Stimulated activated CD8-positive, alpha-beta memory T cell treated with anti-CD3 and anti-CD28 coated beads, Interleukin-7, amount 100 ng/mL, for 48 hours (primary cell): ENCODE results near the gene MGAT3.

Experiments
- DNase-seq, 2 donors: peaks; one replicate each; pipeline ENCODE4 v3.0.0-alpha.2; 2020; ENCODE audit warnings: low read depth in 1 of 2; ENCODE audit errors: extremely low read depth in 1 of 2

MGAT3 gene

DNA sequence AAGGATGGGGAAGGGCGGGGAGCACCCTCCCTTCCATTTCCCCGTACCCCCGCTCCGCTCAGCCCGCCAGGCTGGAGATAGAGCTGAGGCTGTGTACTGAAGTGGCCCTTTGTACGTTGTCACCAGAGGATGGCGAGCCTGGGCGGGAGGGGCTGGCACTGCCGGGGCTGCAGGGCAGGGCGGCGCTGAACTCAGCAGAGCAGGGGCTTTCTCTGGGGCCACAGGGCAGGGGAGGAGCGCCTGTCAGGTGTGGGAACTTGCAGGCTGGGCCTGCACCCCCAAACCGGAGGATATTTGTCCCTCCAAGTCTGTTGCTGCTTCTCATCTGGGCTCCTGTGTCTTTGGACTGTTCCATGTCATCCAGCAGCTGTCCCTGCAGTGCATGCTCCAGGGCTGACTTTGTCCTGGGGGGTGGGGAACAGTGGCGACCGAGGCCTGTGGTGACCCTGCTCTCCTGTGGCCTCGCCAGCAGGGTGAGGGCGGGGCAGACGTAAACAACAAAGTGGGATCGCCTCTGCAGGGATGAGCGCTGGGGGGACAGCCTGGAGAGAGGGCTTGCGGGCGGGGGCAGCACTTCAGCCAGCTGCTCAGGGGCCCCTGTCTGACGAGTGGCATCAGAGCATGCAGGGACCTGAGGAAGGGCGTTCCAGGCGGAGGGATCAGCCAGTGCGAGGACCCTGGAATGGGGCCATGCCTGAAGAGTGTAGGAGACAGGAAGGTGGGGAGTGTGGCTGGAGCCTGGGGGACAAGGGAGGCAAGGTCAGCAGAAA is 13.1 kb downstream of the MGAT3 start:
- no peak for DNase-seq

DNA sequence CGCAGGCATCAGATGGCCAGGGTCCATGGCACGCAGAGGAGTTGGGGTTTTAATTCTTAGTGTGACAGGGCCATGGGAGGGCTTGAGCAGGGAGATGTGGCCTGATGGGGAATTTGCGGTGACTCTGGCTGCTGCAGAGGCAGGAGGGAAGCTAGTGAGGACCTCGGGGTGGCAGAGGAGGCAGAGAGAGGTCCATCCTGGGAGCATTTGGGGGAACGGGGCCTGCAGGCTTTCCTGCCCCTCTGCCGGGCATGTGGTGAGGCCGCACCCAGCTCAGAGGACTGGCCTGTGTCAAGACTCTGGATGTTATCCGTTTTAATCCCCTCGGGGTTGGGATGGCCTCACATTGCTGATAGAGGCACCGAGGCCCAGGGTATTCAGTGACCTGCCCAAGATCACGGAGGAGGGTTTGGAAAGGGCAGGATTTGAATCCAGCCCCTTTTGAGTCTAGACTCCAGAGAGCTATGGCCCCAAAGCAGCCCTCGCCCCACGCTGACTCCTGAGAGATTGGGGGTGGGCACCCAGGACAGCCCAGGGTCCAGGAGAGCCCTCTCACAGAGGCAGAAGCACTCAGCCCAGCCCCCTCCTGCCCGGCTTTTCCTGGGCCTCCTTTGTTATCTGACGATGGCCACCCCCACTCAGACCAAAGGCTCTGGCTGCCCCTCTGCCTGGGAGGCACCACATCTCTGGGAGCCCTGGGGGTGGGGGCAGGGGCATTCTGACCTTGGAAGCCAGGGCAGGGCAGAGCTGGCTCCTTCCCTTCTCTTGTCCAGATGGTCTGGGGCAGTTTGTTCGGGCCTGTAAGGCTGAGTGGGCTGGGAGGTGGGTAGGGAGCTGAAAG is 13.9 kb downstream of the MGAT3 start:
- DNase-seq: no peak

DNA sequence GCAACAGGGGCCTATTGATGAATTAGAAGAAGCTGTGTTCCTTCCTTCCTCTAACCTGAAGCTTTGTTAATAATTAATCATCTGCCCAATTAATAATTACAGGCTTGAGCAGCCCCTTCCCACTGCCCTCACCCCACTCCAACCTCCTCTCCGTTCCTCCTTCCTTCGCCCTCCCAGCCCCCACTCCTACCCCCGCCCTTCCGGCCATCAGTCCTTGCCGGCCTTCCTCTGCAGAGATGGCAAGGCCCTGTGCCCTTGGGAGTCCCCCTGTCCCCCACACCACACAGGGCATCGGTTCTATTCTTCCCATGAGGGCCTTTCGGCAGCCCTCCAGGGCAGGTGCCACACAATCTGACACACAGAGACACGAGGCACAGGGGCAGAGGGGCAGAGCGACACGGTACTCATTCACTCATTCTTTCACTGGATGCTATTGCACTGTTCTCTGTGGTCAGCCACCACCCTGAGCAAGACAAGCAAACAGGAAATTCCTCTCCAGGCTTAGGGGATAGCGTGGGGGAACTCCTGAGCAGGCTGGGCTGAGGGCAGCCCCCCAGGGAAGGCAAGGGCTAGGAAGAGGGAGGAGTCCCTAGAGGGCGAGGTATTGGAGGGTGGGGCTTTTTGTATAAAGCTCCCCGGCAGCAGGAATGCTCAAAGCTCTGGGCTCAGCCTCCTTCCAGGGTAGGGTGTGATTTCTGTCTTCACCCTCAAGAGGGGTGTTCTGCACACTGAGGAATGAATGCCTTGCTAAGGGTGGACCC is 14.7 kb downstream of the MGAT3 start:
- DNase-seq: no peak

DNA sequence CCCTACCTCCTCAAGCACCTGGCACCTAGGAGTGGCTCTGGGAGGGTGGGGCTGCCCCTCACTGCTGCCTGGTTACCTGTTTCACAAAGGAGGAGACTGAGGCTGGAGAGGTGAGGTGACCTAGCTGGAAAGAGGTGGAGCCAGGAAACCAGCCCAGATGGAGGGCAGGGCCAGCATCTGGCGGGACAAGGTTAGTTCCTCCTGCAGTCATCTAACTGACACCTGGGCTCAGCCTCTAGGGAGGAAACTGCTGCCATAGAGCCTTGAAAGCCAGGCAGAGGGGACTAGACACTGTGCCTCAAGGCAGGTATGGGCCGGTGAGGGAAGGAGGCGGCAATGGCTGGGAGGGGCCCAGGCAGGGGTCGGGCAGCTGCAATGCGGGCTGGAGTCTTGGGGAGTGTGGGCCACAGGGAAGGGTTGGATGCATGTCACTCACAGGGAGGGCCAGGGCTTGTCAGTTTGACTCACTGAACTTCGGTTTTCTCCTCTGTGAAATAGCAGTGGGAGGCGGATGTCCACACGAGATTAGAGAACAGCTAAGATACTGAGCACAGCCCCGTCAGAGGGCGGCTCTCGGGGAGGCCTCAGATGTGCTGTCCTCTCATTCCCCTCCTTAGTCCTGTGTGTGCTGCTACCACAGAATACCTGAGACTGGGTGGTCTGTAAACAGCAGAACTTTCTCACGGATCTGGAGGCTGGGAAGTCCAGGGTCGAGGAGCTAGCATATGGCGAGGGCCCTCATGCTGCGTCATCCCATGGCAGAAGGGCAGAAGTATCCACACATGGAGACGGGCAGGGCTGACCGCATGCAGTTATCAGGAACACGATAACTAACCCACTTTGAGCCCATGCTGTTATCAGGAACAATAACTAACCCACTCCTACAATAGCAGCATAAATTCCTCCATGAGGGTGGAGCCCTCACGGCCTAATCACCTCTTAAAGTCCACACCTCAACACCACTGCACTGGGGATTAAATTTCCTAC is 16.1 kb downstream of the MGAT3 start:
- no peak for DNase-seq

DNA sequence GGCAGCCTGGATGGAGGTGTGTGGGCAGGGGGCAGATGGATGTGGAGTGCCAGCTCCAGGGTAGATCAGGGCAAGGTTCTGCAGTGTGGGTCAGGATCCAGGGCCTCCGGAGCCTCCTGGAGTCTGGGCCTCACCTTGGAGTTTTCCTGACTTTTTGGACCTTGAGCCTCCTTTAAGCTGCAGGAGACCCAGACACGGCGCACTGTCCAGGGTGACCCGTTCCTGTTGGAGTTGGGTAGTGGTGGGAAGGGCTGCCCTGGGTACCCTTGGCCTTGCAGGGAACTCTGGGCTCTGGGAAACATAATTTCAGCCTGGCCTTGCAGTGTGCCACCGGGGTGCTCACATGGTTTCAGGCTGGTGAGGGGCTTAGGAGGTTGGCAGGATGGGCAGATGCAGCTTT is 17.0 kb downstream of the MGAT3 start:
- DNase-seq: no peak

DNA sequence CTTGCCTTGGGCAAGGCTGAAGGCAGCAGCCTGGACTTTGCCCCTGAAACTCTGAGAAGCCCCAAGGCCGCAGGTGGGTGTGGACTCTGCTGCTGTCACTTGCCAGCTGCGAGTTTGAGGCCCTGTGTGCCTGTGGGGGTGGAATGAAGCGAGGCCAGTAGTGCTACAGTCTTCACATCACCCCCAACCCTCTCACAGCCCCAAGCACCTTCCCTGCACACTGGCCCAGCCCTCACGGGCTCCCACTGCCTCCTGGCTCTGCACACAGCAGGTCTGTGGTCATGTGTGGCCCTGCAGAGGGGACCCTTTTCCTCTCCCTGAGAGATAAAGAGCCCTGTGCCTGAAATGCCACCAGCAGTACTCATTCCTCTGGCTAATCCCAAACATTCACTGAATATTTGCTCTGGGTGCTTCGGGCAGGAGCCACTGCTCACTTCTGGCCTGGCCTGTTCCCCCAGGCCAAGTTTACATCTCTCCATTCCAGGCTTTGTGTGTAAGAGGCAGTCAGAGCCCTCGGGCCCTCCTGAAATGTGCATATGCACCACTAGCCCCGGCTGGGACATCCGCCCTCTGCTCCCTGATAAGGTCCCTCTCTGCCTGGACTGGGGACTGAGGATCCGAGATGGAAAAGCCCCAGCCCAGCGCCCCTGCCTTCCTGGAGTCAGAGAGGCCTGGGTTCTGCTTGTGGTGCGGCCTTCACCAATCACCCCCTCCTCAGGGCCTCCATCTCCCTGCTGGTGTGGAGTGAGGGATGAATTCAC is 17.7 kb downstream of the MGAT3 start:
- no peak for DNase-seq

DNA sequence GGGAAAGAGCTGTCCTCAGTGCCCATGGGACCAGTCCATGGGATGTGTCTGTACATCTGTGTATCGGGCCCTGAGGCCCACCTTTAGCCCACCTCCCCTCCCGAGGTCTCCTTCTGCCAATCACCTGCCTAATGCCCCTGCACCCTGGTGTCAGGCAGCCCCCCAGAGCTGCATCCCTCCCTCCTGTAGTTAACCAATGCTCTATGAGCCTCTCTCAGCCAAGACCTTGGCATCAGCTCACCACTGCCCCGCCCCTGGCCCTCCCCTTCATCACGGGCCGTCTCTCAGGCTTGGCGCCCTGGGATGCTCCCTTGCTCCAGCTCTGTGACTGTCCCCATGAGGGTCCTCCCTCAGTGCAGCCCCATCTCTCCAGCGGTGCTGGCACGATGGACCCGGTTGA is 18.5 kb downstream of the MGAT3 start:
- no peak for DNase-seq

DNA sequence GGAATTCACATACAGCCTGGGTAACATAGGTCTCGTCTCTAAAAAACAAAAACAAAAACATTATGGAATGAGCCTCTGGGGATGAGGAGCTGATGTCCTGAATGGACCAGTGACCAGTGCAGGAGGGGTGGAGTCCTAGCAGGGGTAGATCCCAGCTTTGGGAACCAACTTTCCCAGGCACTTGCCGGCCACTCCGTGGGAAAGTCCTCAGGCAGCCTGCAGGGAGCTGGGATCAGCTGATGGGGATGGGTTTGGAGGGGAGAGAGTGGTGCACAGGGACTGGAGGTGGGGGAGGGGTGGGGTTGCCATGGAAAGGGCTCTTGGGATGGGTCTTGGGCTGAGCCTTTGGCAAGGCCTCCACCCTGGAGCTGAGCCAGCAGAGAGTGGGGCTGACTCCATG is 19.1 kb downstream of the MGAT3 start:
- DNase-seq: no peak

DNA sequence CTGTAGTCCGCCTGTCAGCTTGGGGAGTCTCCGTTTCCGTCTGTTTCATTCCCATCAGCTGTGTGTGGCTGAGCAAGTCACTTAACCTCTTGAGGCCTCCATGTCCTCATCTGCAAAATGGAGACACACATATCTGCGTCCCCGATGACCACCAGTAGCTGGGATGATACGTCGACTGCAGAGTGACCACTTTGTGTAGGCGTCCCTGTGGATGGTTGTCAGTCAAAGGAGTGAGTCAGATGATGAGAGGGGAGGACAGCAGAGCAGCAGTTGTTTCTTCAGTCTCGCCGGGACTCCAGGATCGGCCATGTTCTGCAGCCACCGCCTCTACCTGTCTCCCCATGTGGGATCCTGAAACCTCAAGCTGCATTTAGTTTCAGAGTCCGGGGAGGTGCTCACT is 19.9 kb downstream of the MGAT3 start:
- no peak for DNase-seq

DNA sequence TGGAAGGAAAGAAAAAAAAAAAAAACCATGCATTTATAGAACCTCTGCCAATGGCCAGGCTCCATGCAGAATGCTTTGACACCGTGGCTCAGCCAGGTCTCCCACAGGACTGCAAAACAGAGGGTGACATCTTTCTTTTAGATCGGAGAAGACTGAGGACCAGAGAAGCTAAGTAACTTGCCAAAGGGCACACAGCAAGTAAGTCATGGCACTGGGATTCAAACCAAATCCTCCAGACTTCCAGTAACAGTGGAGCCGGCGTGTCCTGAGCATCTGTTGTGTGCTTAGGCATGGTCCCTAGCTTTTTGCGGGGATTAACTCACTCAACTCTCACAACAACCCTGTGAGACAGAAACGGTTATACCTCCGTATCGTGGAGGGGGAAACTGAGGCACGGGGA is 20.7 kb downstream of the MGAT3 start:
- no peak for DNase-seq

DNA sequence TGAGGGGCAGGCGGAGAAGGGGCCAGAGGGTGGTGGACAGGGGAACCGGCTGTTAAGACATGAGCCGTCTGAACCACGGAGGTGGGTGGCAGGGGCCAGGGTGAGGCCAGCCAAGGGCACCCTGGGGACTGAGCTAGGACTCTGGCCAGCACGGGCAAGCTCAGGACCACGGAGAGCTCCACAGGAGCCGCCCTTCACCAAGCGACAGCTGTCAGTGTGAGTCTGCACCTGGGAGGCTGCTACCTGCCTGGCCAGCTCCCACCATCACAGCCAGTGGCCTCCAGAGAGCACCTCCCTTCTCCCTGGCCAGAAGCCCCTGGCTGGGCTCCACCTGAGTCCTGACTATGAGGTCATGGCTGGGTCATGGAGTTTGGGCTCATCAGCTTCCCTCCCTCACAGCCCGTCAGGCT is 21.6 kb downstream of the MGAT3 start:
- DNase-seq: no peak

DNA sequence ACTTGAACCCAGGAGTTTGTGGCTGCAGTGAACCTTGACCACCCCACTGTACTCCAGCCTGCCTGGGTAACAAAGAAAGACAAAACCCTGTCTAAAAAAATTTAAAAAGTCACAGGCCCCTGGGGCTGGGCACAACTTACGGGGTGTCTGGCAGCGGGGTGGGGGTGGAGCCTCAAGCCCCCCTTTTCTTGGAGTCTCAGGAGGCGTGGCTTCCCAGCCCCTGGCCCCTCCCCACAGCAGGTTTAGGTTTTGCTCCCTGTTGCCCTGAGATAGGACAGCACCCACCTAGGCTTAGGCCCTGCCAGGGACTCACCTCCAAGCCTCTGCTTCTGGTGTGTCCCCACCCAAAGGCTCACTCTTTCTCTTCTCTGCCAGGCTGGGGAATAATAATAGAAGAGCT is 22.4 kb downstream of the MGAT3 start:
- no peak for DNase-seq

DNA sequence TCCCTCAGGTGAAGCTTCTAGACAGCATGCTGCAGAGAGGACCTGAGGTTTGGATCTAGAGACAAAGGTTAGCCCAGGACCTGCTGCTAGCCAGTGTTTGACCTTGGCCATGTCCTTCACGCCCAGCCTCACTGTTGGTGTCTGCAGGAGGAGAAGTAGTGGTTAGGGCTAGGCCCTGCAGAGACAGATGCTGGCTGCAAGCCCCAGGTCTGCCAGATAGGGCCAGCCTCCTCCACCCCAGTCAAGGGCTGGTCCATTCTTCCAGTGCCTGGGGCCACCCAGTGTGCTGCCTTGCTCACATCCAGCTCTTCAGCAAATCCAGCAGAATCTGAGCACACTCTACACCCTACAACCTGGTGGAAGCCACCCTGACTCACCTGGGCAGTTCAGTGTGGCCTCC is 23.7 kb downstream of the MGAT3 start:
- no peak for DNase-seq

DNA sequence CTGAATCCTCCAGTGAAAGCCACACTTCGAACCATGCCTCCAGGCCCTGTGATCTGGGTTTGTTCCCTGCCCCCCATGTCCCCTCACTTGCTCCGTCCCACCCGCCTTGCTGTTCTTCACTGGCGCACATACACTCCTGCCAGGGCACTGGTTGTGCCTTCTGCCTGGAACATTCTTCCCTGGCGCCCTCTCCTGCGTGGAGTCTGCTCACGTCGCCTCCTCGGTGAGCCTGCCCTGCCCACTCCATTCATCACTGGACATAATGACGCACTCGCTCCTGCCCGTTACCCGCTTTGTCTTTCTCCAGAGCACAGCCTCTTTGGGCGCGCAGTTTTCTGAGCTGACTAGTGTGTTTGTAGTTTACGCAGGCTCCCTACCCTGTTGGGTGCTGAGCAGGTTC is 24.2 kb downstream of the MGAT3 start:
- DNase-seq: no peak

DNA sequence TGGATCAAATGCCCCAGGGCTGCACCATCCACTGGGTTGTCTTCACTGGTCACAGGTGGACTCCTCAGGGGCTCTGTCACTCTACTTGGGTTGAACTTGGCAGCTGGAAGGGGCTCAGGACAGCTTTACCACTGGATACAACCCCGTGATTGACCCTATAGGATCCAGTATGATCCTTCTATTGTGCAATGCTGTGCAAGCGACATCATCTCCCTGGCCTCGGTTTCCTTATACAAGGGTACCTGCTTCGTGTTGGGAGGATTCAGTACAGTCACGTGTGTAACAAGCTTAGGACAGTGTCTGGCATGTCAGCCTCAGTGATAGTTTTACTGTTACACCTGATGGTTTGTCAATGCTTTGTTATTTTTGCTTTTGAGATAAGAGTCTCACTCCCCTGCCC is 24.8 kb downstream of the MGAT3 start:
- no peak for DNase-seq

DNA sequence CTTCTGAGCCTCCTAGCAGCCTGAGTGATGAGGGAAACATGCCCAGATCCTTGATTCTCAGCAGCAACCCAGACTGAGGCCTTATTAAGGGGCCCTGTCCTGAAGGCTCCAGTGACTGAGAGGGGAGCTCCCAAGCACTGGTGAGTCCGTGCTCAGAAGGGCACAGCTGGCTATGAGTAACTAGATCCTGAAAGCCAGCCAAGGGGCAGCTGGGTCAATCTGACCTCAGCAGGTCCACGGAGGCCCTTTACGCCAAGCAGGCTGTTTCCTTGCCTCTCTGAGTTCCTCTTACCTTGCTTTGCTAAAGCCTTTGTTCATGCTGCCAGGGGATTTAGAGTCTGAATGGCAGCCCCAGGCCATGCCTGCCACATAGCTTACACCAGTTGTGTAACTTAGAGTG is 26.0 kb downstream of the MGAT3 start:
- DNase-seq: no peak

DNA sequence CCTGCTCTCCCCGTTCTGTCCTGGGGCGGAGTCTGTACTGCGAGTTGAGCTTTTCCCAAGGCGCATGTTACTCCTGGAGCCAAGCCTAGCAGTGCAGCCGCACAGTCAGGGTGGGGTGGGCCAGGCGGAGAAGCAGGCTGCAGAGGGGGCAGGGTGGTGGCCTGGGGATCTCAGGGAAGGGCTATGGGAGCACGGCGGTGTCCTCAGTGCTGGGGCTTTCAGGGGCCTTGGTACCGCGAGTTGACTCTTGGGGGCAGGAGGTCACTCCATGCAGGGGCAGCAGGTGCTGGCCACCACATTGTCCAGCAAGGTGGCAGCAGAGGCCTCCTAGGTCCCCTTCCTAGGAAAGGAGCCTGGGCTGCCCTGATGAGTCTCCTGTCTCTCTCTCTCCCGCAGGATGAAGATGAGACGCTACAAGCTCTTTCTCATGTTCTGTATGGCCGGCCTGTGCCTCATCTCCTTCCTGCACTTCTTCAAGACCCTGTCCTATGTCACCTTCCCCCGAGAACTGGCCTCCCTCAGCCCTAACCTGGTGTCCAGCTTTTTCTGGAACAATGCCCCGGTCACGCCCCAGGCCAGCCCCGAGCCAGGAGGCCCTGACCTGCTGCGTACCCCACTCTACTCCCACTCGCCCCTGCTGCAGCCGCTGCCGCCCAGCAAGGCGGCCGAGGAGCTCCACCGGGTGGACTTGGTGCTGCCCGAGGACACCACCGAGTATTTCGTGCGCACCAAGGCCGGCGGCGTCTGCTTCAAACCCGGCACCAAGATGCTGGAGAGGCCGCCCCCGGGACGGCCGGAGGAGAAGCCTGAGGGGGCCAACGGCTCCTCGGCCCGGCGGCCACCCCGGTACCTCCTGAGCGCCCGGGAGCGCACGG is 30.4 kb downstream of the MGAT3 start:
- DNase-seq: no peak

DNA sequence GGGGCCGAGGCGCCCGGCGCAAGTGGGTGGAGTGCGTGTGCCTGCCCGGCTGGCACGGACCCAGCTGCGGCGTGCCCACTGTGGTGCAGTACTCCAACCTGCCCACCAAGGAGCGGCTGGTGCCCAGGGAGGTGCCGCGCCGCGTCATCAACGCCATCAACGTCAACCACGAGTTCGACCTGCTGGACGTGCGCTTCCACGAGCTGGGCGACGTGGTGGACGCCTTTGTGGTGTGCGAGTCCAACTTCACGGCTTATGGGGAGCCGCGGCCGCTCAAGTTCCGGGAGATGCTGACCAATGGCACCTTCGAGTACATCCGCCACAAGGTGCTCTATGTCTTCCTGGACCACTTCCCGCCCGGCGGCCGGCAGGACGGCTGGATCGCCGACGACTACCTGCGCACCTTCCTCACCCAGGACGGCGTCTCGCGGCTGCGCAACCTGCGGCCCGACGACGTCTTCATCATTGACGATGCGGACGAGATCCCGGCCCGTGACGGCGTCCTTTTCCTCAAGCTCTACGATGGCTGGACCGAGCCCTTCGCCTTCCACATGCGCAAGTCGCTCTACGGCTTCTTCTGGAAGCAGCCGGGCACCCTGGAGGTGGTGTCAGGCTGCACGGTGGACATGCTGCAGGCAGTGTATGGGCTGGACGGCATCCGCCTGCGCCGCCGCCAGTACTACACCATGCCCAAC is 31.2 kb downstream of the MGAT3 start:
- no peak for DNase-seq
